Adrenal gland (tissue), 5 donors: ENCODE measurements around the gene CFAP65.

Experiments
- POLR2A ChIP-seq, 2 donors: fragments of 450-650 bp; IDR thresholded peaks; one replicate each; pipeline ENCODE4 v1.6.1; 2017; ENCODE audit warnings: antibody characterized with exemption in 2 of 2, mild to moderate bottlenecking in 2 of 2, moderate library complexity in 1 of 2
- TF ChIP-seq, protein P1 (sequence below), 6 experiments: fragments of 450-650 bp in 4 of 6; fragments of 200-600 bp in 2 of 6; sonication (generic) in 1 of 6; IDR thresholded peaks; 1 replicate in 5 of 6; 2 replicates in 1 of 6; pipeline versions ENCODE4 v1.5.1 to v1.8.0; 2016 to 2021; ENCODE audit warnings: antibody characterized with exemption in 6 of 6, mild to moderate bottlenecking in 2 of 6, moderate library complexity in 1 of 6
- donor health status: DM: no; HTN: no; CAD: no.

GRCh38 chr2:218985021-218985324 lies 56.3 kb downstream of the CFAP65 start, which contains the start of gene FEV:
- no peak for TF ChIP-seq POLR2A (IDR thresholded peaks at IDR 0.05)
- TF ChIP-seq, protein P1, sequence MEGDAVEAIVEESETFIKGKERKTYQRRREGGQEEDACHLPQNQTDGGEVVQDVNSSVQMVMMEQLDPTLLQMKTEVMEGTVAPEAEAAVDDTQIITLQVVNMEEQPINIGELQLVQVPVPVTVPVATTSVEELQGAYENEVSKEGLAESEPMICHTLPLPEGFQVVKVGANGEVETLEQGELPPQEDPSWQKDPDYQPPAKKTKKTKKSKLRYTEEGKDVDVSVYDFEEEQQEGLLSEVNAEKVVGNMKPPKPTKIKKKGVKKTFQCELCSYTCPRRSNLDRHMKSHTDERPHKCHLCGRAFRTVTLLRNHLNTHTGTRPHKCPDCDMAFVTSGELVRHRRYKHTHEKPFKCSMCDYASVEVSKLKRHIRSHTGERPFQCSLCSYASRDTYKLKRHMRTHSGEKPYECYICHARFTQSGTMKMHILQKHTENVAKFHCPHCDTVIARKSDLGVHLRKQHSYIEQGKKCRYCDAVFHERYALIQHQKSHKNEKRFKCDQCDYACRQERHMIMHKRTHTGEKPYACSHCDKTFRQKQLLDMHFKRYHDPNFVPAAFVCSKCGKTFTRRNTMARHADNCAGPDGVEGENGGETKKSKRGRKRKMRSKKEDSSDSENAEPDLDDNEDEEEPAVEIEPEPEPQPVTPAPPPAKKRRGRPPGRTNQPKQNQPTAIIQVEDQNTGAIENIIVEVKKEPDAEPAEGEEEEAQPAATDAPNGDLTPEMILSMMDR (IDR thresholded peaks at IDR 0.05): no peak
